Measurements from ENCODE around the gene GALNT9. TPM values are rescaled to one million over a fixed set of nuclear protein-coding genes. Genes with fewer than 3 reads are reported as not detected.
"Not testable (repeated sequence)": the region's sequence is repeated elsewhere in the genome, so short reads cannot be mapped to it uniquely, and the experiment has no call there.

Gene GALNT9
- total RNA-seq, 1 experiment from 2014 or later = 1.7 TPM

DNA sequence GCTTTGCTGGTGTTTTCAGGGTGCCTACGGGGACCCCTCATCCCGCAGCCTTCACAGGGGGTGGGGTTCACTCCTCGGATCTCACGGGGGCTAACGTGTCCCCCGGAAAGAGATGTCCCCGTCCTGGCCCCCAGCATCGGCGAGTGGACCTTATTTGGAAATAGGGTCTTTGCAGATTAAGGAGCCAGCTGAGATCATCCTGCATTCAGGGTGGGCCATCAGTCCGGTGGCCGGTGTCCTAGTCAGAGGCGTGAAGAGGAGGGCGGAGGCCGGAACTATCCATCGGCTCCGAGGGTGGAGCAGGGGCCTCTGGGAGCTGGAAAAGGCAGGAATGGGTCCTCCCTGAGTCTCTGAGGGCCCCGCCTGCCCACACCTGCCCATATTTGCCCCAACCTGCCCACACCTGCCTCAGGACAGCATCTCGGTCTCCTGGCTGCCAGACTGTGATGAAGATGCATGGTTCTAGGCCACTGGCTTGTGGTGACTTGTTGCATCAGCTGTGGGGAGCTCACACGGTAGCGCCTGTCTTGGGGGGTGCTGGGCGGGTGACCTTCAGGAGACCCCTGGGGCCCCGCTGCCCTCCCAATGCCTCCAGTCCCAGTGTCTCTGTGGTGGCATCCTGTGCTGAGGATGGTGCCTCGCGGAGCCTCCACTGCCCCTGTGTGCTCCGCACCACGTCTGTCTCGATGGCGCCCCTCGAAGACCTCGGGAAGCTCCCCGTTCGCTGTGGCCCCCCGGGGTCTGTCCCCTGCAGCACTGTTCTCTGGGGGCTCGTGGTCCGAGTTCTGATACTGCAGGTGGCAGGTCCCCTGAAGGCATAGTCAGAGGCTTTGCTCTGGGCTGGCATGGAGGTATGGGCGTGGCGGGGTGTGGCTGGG lies 170.5 kb downstream of the GALNT9 start:
- no peak for DNase-seq (ENCODE audit: low spot score)

DNA sequence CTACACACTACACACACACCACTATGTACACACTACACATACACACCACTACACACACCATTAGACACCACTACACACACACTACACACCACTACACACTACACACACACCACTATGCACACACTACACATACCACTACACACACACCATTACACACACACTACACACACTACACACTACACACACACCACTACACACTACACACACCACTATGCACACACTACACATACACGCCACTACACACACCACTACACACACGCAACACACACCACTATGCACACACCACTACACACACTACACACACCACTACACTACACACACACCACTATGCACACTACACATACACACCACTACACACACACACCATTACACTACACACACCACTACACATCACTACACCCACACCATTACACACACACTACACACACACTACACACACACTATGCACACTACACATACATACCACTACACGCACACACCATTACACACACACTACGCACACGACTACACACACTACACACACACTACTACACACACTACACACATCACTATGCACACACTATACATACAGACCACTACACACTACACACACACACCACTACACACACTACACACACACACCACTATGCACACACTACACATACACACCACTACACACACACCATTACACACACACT lies 171.5 kb downstream of the GALNT9 start:
- DNase-seq (ENCODE audit: low spot score) = no peak

DNA sequence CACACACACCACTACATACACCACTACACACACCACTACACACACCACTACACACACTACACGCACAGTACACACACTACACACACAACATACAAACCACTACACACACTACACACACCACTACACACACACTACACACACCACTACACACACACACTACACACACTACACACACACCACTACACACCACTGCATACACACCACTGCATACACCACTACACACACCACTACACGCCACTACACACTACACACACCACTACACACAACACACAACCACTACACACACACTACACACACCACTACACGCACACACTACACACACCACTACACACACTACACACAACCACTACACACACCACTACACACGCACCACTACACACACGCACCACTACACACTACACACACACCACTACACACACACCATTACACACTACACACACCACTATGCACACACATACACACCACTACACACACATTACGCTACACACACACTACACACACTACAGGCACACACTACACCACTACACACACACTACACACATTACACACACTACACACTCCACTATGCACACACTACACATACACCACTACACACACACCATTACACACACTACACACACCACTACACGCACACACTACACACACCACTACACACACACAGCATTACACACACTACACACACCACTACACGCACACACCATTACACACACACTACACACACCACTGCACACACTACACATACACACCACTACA lies 172.6 kb downstream of the GALNT9 start:
- DNase-seq (ENCODE audit: low spot score) = no peak

DNA sequence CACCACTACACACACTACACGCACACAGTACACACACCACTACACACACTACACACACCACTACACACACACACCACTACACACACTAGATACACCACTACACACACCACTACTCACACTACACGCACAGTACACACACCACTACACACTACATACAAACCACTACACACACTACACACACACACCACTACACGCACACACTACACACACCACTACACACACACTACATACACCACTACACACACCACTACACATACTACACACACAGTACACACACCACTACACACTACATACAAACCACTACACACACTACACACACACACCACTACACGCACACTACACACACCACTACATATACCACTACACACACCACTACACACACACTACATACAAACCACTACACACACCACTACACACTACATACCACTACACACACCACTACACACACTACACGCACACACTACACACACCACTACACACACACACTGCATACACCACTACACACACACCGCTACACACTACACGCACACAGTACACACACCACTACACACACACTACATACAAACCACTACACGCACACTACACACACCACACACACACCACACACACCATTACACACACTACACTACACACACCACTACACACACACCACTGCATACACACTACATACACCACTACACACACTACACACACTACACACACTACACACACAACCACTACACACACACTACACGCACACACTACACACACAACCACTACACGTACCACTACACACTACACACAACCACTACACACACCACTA lies 173.4 kb downstream of the GALNT9 start:
- DNase-seq (ENCODE audit: low spot score) = no peak

DNA sequence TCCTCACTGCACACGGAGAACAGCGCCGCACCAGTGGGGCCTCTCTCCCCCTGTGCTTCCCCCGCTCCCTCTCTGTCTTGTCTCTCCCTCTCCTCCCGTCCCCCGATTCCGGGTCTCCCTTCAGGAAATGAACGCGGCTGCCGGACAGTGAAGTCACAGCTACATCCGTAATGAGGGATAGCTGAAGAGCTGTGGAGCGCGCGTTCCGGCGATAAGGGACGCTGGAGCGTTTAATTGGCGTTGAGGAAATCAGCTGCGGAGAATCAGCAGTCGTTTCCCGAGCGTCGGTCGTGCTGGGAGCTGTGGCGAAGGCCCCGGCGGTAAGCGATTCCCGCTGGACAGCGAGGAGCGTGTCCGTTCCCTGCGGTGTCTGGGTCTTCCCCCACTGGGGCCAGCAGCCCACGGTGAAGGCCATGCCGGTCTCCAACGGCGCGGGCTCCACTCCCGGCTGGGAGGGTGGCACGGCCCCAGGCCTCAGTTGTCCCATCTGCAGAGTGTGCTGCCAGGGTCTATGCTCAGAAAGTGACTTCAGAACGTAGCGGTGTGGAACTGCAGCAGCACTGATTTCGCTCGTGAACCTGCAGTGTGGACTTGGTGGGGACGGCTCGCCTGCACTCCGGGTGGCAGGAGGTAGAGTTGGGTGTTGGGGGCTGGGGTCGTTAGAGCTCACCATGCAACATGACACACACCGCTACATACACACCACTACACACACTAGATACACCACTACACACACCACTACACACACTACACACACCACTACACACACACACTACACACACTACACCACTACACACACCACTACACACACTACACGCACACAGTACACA lies 174.2 kb downstream of the GALNT9 start:
- no peak for DNase-seq (ENCODE audit: low spot score)

DNA sequence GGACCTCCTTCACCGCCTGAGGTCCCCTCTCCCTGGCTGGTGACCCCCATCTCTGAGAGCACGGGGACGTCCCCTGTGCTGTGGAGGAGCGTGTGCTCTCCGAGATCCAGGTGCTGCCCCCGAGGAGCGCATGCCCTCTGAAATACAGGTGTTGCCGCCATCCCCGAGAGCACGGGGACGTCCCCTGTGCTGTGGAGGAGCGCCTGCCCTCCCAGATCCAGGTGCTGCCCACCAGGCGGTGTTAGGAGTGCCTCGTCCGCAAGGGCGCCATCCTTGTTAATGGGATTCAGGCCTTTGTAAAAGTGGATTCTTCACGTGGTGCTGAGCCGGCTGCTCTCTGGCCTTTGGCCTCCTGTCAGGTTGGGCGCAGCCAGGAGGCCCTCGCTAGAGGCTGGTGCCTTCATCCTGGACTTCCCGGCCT lies 175.0 kb downstream of the GALNT9 start:
- no peak for DNase-seq (ENCODE audit: low spot score)

DNA sequence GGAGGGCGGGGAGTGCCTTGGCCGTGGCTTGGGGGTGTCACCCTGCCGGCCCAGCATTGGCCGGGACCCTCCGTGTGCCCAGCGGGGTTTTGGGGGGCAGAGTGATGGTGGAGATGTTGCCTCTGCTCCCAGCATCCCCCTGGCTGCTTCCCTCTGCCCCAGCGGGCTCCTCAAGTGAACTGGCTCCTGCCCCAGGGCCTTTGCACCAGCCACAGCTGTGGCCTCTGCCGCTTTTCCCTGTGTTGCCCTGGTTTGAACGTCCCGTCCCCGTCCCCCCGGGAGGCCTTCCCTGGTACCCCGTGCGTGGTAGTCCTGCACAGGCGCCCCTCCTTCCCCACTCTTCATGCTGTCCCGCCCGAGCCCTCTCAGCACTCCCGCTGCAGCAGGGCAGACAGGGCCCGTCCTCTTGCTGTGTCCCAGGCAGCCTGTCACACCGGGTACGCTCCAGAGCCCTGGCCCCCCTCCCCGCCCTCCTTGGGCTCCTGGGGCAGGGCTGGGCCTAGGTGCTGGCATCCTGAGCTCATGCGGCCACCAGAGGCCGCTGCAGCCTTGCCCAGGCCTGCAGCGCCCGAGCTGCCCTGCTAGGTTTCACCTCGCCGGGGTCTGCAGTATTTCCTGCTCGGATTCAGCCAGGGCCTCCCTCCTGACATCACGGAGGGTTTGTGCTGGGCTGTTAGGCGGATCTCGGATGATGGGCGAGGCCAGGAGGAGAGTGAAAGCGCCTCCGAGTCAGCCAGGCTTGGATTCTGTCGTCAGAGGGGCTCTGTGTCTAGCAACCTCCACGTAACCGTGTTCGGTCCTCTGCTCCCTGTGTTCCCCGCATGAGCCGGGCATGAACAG lies 175.7 kb downstream of the GALNT9 start:
- peak; percentile 53 for DNase-seq (ENCODE audit: low spot score)

DNA sequence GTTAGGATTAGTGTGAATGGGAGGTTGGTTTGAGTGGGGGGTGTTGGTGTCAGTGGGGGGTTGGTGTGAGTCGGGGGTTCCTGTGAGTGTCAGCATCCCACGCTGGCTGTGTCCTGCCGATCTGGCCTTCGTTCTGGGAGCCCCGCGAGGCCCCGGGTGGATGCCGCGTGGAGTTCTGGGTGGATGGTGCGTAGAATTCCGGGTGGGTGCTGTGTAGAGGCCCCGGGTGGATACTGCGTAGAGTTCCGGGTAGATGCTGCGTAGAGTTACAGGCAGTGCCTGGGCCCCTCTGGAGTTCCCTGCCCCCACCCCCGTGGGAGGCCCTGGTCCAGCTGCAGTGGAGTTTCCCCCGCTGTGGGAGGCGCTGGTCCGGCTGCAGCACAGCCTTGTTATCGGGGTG lies 176.4 kb downstream of the GALNT9 start:
- no peak for DNase-seq (ENCODE audit: low spot score)

DNA sequence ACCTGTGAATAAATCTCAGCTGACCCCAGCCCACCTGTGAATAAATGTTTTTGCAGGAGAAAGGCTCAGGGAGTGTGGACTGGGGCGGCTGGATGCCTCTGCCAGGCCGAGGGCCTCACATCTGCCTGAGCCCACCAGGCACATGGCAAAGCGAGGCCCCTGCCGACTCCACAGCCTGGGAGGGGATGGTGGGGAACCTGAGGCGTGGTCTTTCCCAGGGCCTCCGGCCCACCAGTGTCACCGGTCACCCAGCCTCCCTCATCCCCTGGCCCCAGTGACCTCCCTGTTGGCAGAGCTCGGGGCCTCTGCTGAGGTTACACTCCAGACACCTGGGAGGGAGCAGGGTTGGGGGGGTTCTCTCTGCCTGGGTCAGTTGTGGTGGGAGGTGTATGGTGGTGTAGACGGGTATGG lies 177.0 kb downstream of the GALNT9 start:
- DNase-seq (ENCODE audit: low spot score) = no peak

DNA sequence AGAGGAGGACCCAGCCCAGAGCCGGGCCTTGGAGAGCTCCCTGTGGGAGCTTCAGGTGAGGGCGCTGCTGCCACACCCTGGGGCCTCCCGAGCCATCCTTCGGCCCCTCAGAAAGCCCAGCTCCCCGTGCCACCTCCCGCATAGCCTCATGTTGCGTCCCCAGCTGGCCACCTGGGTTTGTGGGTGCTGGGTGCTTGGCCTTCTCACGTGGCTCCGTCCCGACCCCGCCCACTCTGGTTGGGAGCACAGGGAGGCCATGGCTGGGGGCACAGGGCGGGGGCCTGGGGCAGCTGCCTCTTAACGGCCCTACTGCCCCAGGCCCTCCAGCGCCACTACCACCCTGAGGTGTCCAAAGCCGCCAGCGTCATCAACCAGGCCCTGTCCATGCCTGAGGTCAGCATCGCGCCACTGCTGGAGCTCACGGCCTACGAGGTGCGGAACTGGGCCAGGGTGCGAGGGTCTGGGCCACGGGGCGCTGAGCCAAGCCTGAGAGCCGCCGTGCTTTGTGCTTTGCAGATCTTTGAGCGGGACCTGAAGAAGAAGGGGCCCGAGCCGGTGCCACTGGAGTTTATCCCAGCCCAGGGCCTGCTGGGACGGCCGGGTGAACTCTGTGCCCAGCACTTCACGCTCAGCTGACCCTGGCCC lies 177.5 kb downstream of the GALNT9 start:
- DNase-seq (ENCODE audit: low spot score) = no peak

DNA sequence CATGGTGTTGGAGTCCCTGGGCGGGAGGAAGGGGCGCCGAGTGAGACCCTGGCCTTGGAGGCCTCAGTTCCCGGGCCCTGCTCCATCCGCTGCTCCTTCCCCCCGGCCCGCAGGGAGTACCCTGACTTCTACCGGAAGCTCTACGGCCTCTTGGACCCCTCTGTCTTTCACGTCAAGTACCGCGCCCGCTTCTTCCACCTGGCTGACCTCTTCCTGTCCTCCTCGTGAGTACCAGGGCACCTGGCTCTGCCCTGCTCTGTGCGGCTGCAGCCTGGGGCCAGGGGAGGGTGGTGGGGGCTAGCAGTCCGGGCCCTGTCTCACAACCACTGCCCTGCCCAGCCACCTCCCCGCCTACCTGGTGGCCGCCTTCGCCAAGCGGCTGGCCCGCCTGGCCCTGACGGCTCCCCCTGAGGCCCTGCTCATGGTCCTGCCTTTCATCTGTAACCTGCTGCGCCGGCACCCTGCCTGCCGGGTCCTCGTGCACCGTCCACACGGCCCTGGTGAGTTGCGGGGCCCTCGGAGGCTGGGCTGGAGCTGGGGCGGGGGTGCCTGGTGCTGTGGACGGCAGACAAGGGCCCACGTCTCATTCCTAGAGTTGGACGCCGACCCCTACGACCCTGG lies 178.1 kb downstream of the GALNT9 start:
- DNase-seq (ENCODE audit: low spot score) = no peak

DNA sequence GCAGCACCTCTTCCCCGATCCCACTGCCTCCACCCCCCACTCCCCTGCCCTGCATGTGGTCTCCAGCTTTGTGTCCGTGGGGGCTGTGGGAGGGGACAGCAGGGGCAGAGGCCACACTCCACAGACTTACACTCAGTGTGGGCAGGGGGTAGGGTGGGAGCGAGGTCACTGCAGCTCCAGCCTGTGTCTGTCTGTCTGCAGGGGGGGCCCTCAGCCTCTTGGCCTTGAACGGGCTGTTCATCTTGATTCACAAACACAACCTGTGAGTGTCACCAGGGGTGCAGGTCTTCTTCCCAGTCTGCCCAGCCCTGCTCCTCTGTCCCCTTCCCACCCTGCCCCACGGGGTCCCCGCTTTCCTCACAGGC lies 178.6 kb downstream of the GALNT9 start:
- DNase-seq (ENCODE audit: low spot score) = no peak

DNA sequence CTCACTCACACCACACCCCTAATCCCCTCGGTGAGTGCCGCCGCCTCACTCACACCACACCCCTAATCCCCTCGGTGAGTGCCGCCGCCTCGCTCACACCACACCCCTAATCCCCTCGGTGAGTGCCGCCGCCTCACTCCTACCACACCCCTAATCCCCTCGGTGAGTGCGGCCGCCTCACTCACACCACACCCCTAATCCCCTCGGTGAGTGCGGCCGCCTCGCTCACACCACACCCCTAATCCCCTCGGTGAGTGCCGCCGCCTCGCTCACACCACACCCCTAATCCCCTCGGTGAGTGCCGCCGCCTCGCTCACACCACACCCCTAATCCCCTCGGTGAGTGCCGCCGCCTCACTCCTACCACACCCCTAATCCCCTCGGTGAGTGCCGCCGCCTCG lies 179.9 kb downstream of the GALNT9 start:
- DNase-seq (ENCODE audit: low spot score) = not testable (repeated sequence)

DNA sequence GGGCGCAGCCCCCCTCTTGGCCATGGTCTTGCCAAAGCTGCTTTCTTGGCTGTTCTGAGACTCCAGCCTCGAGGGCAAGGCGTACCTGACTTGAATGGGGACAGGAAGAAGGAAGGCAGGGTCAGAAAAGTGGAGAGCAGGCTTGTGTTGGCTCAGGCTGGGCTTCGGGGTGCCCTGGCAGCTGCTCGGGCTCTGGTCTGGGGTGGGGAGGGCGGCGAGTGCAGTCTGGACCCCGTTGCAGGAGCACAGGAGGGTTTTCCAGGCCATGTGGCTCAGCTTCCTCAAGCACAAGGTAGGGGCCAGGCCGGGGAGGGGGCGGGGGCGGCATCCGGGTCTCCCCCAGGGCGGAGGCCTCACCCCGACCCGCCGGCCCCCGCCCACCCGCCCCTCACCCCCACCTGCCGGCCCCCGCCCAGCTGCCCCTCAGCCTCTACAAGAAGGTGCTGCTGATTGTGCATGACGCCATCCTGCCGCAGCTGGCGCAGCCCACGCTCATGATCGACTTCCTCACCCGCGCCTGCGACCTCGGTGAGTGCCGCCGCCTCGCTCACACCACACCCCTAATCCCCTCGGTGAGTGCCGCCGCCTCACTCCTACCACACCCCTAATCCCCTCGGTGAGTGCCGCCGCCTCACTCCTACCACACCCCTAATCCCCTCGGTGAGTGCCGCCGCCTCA lies 180.9 kb downstream of the GALNT9 start:
- no peak for DNase-seq (ENCODE audit: low spot score)

DNA sequence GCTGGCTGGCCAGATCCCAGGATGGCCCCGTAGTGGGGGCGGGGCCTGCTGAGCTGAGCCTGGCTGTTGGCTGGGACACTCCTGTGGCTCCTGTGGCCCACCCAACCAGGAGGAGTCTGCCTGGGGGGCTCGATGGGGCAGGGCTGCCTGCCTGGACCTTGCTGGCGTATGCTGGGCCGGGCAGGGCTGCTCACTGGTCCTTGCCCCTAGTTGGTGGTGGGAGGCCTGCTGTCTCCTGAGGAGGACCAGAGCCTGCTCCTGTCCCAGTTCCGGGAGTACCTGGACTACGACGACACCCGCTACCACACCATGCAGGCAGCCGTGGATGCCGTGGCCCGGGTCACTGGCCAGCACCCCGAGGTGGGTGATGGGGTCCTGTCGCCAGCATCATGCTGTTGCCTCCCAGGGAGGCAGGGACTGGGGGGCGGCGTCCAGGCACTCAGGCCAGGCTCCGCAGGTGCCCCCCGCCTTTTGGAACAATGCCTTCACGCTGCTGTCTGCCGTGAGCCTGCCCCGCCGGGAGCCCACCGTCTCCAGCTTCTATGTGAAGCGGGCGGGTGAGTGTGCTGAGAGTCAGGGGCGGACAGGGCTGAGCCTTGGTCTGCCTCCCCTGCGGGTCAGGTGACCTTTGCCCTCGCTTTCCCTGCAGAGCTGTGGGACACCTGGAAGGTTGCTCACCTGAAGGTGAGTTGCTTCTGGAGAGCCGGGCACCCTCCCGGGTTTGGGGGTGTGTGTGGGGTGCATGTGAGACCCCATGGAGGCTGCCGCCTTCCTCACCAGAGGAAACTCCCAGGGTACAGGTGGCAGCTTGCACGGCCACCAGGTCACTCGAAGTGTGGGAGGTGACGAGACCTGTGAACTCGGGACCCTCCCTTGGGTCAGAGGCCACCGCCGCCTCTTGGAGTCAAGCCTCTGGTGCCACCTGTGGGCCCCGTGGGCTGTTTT lies 181.7 kb downstream of the GALNT9 start:
- DNase-seq (ENCODE audit: low spot score) = no peak

DNA sequence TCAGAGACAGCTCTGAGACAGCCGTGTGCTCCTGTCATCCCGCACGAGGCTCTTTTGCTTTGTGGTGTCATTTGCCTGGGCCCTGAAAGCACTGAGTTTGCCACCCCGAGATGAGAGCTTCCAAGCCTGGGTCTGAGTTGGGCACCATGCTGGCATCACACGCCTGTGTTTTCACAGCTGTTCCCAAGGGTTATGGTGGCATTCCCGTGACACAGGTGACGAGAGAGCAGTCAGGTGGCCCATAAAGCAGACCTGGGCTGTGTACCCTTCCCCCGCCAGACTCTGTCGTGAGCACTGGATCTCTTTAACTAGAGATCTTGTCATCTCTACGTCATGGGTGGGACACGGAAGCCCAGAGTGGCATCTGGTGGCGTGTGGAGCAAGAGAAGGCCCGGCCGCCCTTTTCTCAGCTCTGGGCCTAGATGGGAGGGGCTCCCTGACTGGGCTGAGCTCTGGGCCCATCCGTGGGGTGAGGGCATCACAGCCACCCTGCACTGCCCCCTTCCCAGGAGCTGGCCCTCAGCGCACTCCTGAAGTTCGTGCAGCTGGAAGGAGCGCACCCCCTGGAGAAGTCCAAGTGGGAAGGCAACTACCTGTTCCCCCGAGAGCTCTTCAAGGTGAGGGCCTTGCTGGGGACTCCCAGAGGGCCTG lies 182.5 kb downstream of the GALNT9 start:
- DNase-seq (ENCODE audit: low spot score) = no peak

All from H4 (cell line).